H1 (cell line): Measurements from ENCODE around the gene GPBP1. TPM values are rescaled to one million over a fixed set of nuclear protein-coding genes. Genes with fewer than 3 reads are reported as not detected.

ENCODE experiments used
- CTCF ChIA-PET: fragments of 300-600 bp; sonication (Branson Sonifier 250); formaldehyde crosslinking; loops from one replicate; lab custom pipeline; 2021; ENCODE audit not compliant: partially characterized antibody; lab: Charles Lee
- POLR2A ChIA-PET: fragments of 300-600 bp; sonication (Branson Sonifier 250); formaldehyde crosslinking; loops from one replicate; lab custom pipeline; 2021; ENCODE audit warnings: inconsistent platforms; ENCODE audit not compliant: partially characterized antibody; lab: Charles Lee
- DNase-seq, 2 experiments: peaks; one replicate each; pipeline versions ENCODE4 v3.0.0 to v3.0.0-alpha.2; 2010 to 2022; ENCODE audit warnings: low spot score in 2 of 2, low read depth in 1 of 2, mixed read lengths in 1 of 2
- FAIRE-seq: peaks from 2 replicates; lab custom pipeline; 2011; peaks lifted over from hg19 to GRCh38; lab: Jason Lieb, UNC
- H2AFZ ChIP-seq: 2 replicates; pipeline ENCODE4 v1.8.1; 2012; ENCODE audit warnings: low read length, inconsistent platforms
- H2AK5ac ChIP-seq: 2 replicates; pipeline ENCODE4 v1.6.1; 2013; ENCODE audit warnings: low read depth, low read length
- H2BK120ac ChIP-seq: replicated peaks from 2 replicates; pipeline ENCODE3; 2013; ENCODE audit warnings: low read depth, low read length, inconsistent platforms
- H2BK12ac ChIP-seq: 2 replicates; pipeline ENCODE4 v1.6.1; 2013; ENCODE audit warnings: low read depth, low read length
- H2BK15ac ChIP-seq: 2 replicates; pipeline ENCODE4 v1.6.1; 2013; ENCODE audit warnings: low read length
- H2BK20ac ChIP-seq: 2 replicates; pipeline ENCODE4 v1.6.1; 2013; ENCODE audit warnings: low read length
- H2BK5ac ChIP-seq: 2 replicates; pipeline ENCODE4 v1.6.1; 2013; ENCODE audit warnings: low read depth, low read length
- H3K14ac ChIP-seq: 2 replicates; pipeline ENCODE4 v1.6.1; 2013; ENCODE audit warnings: inconsistent platforms; ENCODE audit not compliant: insufficient read length
- H3K18ac ChIP-seq: 2 replicates; pipeline ENCODE4 v1.6.1; 2013; ENCODE audit warnings: low read length; ENCODE audit errors: extremely low read depth
- H3K23ac ChIP-seq: 2 replicates; pipeline ENCODE4 v1.6.1; 2013; ENCODE audit warnings: inconsistent platforms; ENCODE audit not compliant: insufficient read length
- H3K23me2 ChIP-seq: 2 replicates; pipeline ENCODE4 v1.6.1; 2013; ENCODE audit warnings: low read depth, low read length
- H3K27ac ChIP-seq: 2 replicates; pipeline ENCODE4 v1.6.1; 2011; ENCODE audit warnings: low read depth, low read length, inconsistent platforms
- H3K27me3 ChIP-seq, 4 experiments: replicated peaks in 1 of 4; 1 replicate in 1 of 4; 2 replicates in 3 of 4; pipeline versions ENCODE4 v1.6.1 to v1.8.1; 2011 to 2013; ENCODE audit warnings: low read length in 3 of 4, mild to moderate bottlenecking in 3 of 4, inconsistent platforms in 2 of 4, mixed read lengths in 2 of 4, moderate library complexity in 1 of 4; ENCODE audit not compliant: control insufficient read depth in 3 of 4, insufficient read depth in 3 of 4; ENCODE audit errors: extremely low read depth in 1 of 4
- H3K36me3 ChIP-seq, 4 experiments: 2 replicates each; pipeline versions ENCODE4 v1.6.1 to v1.8.1; 2011 to 2013; ENCODE audit warnings: mild to moderate bottlenecking in 4 of 4, low read length in 3 of 4, moderate library complexity in 2 of 4, control low read depth in 1 of 4, inconsistent platforms in 1 of 4; ENCODE audit not compliant: insufficient read depth in 4 of 4, control insufficient read depth in 2 of 4
- H3K4ac ChIP-seq: replicated peaks from 2 replicates; pipeline ENCODE3; 2013; ENCODE audit warnings: low read length, low read depth, mixed read lengths, inconsistent platforms; ENCODE audit not compliant: insufficient read length
- H3K4me1 ChIP-seq, 4 experiments: replicated peaks in 1 of 4; 1 replicate in 1 of 4; 2 replicates in 3 of 4; pipeline versions ENCODE4 v1.6.1 to v1.8.1; 2011 to 2013; ENCODE audit warnings: low read length in 3 of 4, inconsistent platforms in 2 of 4, mixed read lengths in 1 of 4; ENCODE audit not compliant: insufficient read depth in 4 of 4, control insufficient read depth in 3 of 4
- H3K4me2 ChIP-seq, 2 experiments: 2 replicates each; pipeline versions ENCODE4 v1.6.1 to v1.8.1; 2011 to 2013; ENCODE audit warnings: low read depth in 2 of 2, low read length in 2 of 2, control low read depth in 1 of 2, inconsistent platforms in 1 of 2, mild to moderate bottlenecking in 1 of 2; ENCODE audit not compliant: insufficient read depth in 1 of 2
- H3K4me3 ChIP-seq, 4 experiments: fragments of 200-600, 300-600 bp in 1 of 4; sonication (generic), shearing (Covaris generic), sonication (Bioruptor Twin) in 1 of 4; 2 replicates each; pipeline versions ENCODE4 v1.5.1 to v1.8.1; 2011 to 2016; ENCODE audit warnings: low read length in 4 of 4, low read depth in 3 of 4, control low read depth in 2 of 4, inconsistent platforms in 2 of 4, mild to moderate bottlenecking in 2 of 4, mixed read lengths in 1 of 4, moderate library complexity in 1 of 4; ENCODE audit not compliant: insufficient read depth in 2 of 4; ENCODE audit errors: extremely low read depth in 1 of 4
- H3K56ac ChIP-seq: replicated peaks from 2 replicates; pipeline ENCODE3; 2013; ENCODE audit warnings: low read depth, mild to moderate bottlenecking, mixed read lengths, low read length, inconsistent platforms; ENCODE audit not compliant: insufficient read length
- H3K79me1 ChIP-seq: 2 replicates; pipeline ENCODE4 v1.6.1; 2013; ENCODE audit warnings: low read depth, low read length, control low read depth
- H3K79me2 ChIP-seq, 2 experiments: 2 replicates each; pipeline versions ENCODE4 v1.6.1 to v1.8.1; 2012 to 2013; ENCODE audit warnings: low read length in 2 of 2, mild to moderate bottlenecking in 2 of 2, inconsistent platforms in 1 of 2; ENCODE audit not compliant: insufficient read depth in 2 of 2, control insufficient read depth in 1 of 2
- H3K9ac ChIP-seq, 4 experiments: replicated peaks in 1 of 4; 1 replicate in 1 of 4; 2 replicates in 3 of 4; pipeline versions ENCODE4 v1.6.1 to v1.8.1; 2011 to 2013; ENCODE audit warnings: low read depth in 3 of 4, low read length in 3 of 4, control low read depth in 2 of 4, mild to moderate bottlenecking in 2 of 4, moderate library complexity in 2 of 4, inconsistent platforms in 1 of 4; ENCODE audit errors: extremely low read depth in 1 of 4
- H3K9me3 ChIP-seq, 2 experiments: 2 replicates each; pipeline versions ENCODE4 v1.6.1 to v1.8.1; 2012 to 2013; ENCODE audit warnings: mild to moderate bottlenecking in 2 of 2, moderate library complexity in 2 of 2, control low read depth in 1 of 2, inconsistent platforms in 1 of 2, low read depth in 1 of 2, low read length in 1 of 2, mixed read lengths in 1 of 2; ENCODE audit not compliant: insufficient read depth in 2 of 2
- H4K20me1 ChIP-seq, 2 experiments: replicated peaks in 1 of 2; 2 replicates each; pipeline versions ENCODE3 to v1.8.1; 2011 to 2013; ENCODE audit warnings: inconsistent platforms in 2 of 2, low read length in 2 of 2, mild to moderate bottlenecking in 1 of 2; ENCODE audit not compliant: insufficient read depth in 2 of 2, control insufficient read depth in 1 of 2
- H4K5ac ChIP-seq: 2 replicates; pipeline ENCODE4 v1.6.1; 2013; ENCODE audit warnings: low read length, low read depth, mixed read lengths, inconsistent platforms; ENCODE audit not compliant: insufficient read length
- H4K8ac ChIP-seq: 2 replicates; pipeline ENCODE4 v1.8.0; 2013; ENCODE audit warnings: mild to moderate bottlenecking, moderate library complexity, low read length, inconsistent platforms; ENCODE audit not compliant: insufficient read depth; ENCODE audit errors: extremely low read depth
- H4K91ac ChIP-seq: replicated peaks from 2 replicates; pipeline ENCODE3; 2013; ENCODE audit warnings: low read length, mixed read lengths, inconsistent platforms; ENCODE audit not compliant: insufficient read length
- EGR1 ChIP-seq: IDR thresholded peaks from 2 replicates; pipeline ENCODE4 v1.6.1; 2011; ENCODE audit warnings: low read depth, low read length, borderline replicate concordance
- EP300 ChIP-seq, 2 experiments: IDR thresholded peaks; 1 replicate in 1 of 2; 2 replicates in 1 of 2; pipeline ENCODE4 v1.6.1; 2011 to 2012; ENCODE audit warnings: low read depth in 2 of 2, low read length in 2 of 2, mild to moderate bottlenecking in 2 of 2, borderline replicate concordance in 1 of 2, inconsistent platforms in 1 of 2, moderate library complexity in 1 of 2
- GABPA ChIP-seq: IDR thresholded peaks from 2 replicates; pipeline ENCODE4 v1.6.1; 2011; ENCODE audit warnings: mild to moderate bottlenecking, low read length, moderate library complexity, borderline replicate concordance; ENCODE audit not compliant: insufficient read depth
- NANOG ChIP-seq: IDR thresholded peaks from 2 replicates; pipeline ENCODE4 v1.6.1; 2011; ENCODE audit warnings: low read length, low read depth, mild to moderate bottlenecking, inconsistent platforms; ENCODE audit not compliant: insufficient read depth, poor library complexity, severe bottlenecking
- SP2 ChIP-seq: IDR thresholded peaks from 2 replicates; pipeline ENCODE4 v1.6.1; 2012; ENCODE audit warnings: mild to moderate bottlenecking, low read length, inconsistent platforms
- TBP ChIP-seq: IDR thresholded peaks from 2 replicates; pipeline ENCODE4 v1.6.1; 2011; ENCODE audit warnings: low read depth, low read length, improper control_type of control experiment
- WGBS, 2 experiments: shearing (Covaris generic) in 1 of 2; methylation state at CpG; one replicate each; pipeline versions ENCODE4 v1.1.6 to v1.1.7; 2013 to 2015; ENCODE audit warnings: low lambda C conversion rate in 2 of 2, mixed read lengths in 2 of 2, inconsistent platforms in 1 of 2, low coverage in 1 of 2, missing lambda C conversion rate in 1 of 2; ENCODE audit not compliant: insufficient replicate concordance in 2 of 2, insufficient coverage in 1 of 2, insufficient read length in 1 of 2; ENCODE audit errors: extremely low coverage in 1 of 2, missing lambda C conversion rate in 1 of 2; 5-methylcytosine and 5-hydroxymethylcytosine counted together
- polyA plus RNA-seq, 7 experiments: library from polyadenylated mRNA; depleted of rRNA in 3 of 7; stranded (reverse) in 5 of 7; unstranded in 2 of 7; fragments of >200 nt in 5 of 7; fragments of 200-250 nt in 2 of 7; gene quantifications; 1 replicate in 5 of 7; 2 replicates in 1 of 7; 4 replicates in 1 of 7; pipeline versions ENCODE4 v1.2.1 to v1.2.3, GENCODE V29; 2011 to 2013; ENCODE audit warnings: missing spikeins in 2 of 7, mixed read lengths in 2 of 7
- total RNA-seq: library from RNA; stranded (reverse); fragmentation: NEBNext Ultra II Directional; extraction: Animal tissue kit (Norgen Biotek cat#: 25700); gene quantifications from 2 replicates; pipeline ENCODE4 v1.2.1, GENCODE V29; 2021

GPBP1 gene
- total and polyA plus RNA-seq, 2 of the 8 experiments (the other 6 are each of a cell fraction or from before 2014, with no cell fraction given): 29.2 to 108 TPM

- Histone ChIP-seq H3K23me2 (no peaks in the 10 kb centered on the region), H4K5ac (no peak overlapping the region), H4K91ac (no peak overlapping the region), H3K9me3 (no peaks in the 10 kb centered on the region), H2AFZ (no peak overlapping the region), H3K4ac (no peak overlapping the region), H3K79me2 (peaks cover 0 to 88% of the 10 kb centered on the region in 2 experiments; a peak in 2 of 4 replicates), H2BK20ac (no peak overlapping the region), H2BK15ac (no peak overlapping the region), H2BK5ac (no peak overlapping the region), H3K27me3 (no peaks in the 10 kb centered on the region), H3K4me3 (no peak overlapping the region), H3K4me2 (no peak overlapping the region), H3K4me1 (peaks cover 0 to 3% (median 0%) of the 10 kb centered on the region in 4 experiments; a peak in 1 of 7 replicates), H3K79me1 (peaks cover 9% of the 10 kb centered on the region; the same call in 1 of the 2 replicates), H3K27ac (no peak overlapping the region), H4K8ac (no peak overlapping the region), H3K18ac (no peak overlapping the region), H3K36me3 (peaks cover 0 to 51% (median 15%) of the 10 kb centered on the region in 4 experiments; a peak in 7 of 8 replicates), H2BK12ac (no peak overlapping the region), H3K9ac (no peak overlapping the region), H4K20me1 (peaks cover 0 to 6% of the 10 kb centered on the region in 2 experiments), H3K56ac (no peak overlapping the region), H2BK120ac (no peak overlapping the region), H2AK5ac (no peak overlapping the region), H3K23ac (no peak overlapping the region), H3K14ac (no peak overlapping the region)
- FAIRE-seq (no peak), DNase-seq (no peak)
- TF ChIP-seq GABPA: no peak
- TF ChIP-seq EP300 (IDR thresholded peaks at IDR 0.05; ENCODE audit: borderline replicate concordance in 1 of 2, low read depth in 2 of 2, low read length in 2 of 2): no peak
- no peak for TF ChIP-seq EGR1
- TF ChIP-seq SP2: no peak
- no peak for TF ChIP-seq TBP
- TF ChIP-seq NANOG: no peak
- 90% methylated on average over 4 of the region's 4 CpGs; no CpG with 5 or more reads in 1 of the 2 experiments for WGBS, 2 experiments
- CTCF ChIA-PET: interaction anchor here (0.6 to 0.9 kb wide), 2 partner anchors 179 to 323 kb away, joined by 3 read pairs; no protein-coding TSS in a partner anchor
- POLR2A ChIA-PET: interaction anchor here (1.5 kb wide), 1 partner anchor 14 kb away, joined by 3 read pairs; no protein-coding TSS in a partner anchor
Observed at GRCh38 chr5:57231607-57232006, 57.7 kb downstream of the GPBP1 start.
